BLaER1 treated with 17β-estradiol and CSF1 and Interleukin-3, amounts not matched to agents 10 nM and 100 nM (cell line): ENCODE results near the gene GFM2.
"Not testable (repeated sequence)": the region's sequence is repeated elsewhere in the genome, so short reads cannot be mapped to it uniquely, and the experiment has no call there.

ENCODE experiments used
- H3K27ac ChIP-seq, 11 experiments: shearing (Covaris generic); formaldehyde crosslinking; 2 replicates each; pipeline ENCODE4 v1.8.1; 2022
- H3K27me3 ChIP-seq, 11 experiments: shearing (Covaris generic); formaldehyde crosslinking; 2 replicates each; pipeline ENCODE4 v1.8.1; 2022
- H3K36me3 ChIP-seq, 11 experiments: shearing (Covaris generic); formaldehyde crosslinking; 2 replicates each; pipeline ENCODE4 v1.8.1; 2022
- H3K4me1 ChIP-seq, 10 experiments: shearing (Covaris generic); formaldehyde crosslinking; 2 replicates each; pipeline ENCODE4 v1.8.1; 2022
- H3K4me2 ChIP-seq, 11 experiments: shearing (Covaris generic); formaldehyde crosslinking; 2 replicates each; pipeline ENCODE4 v1.8.1; 2022
- H3K4me3 ChIP-seq, 10 experiments: shearing (Covaris generic); formaldehyde crosslinking; 2 replicates each; pipeline ENCODE4 v1.8.1; 2022
- H3K9ac ChIP-seq, 11 experiments: shearing (Covaris generic); formaldehyde crosslinking; 2 replicates each; pipeline ENCODE4 v1.8.1; 2022
- H3K9me3 ChIP-seq, 11 experiments: shearing (Covaris generic); formaldehyde crosslinking; replicated peaks in 1 of 11; 2 replicates each; pipeline ENCODE4 v1.8.1; 2022
- H4K20me1 ChIP-seq, 11 experiments: shearing (Covaris generic); formaldehyde crosslinking; 2 replicates each; pipeline ENCODE4 v1.8.1; 2022
- Cebpa-rat ChIP-seq, 11 experiments: shearing (Covaris generic); IDR thresholded peaks; 2 replicates each; pipeline ENCODE4 v1.8.1; 2022

GFM2 gene

GRCh38 chr5:74684900-74685851 lies 81.7 kb downstream of the GFM2 start, which contains the start of gene HEXB:
HEXB (plus strand) TSS chr5:74685233; CDS start chr5:74685261, 28 bp downstream.
- Histone ChIP-seq H3K4me3 (peak within 1 kb of the TSS; percentile 85 to 100 (median 96)), H4K20me1 (peaks cover 13 to 42% (median 35%) of the 10 kb centered on the region in 11 experiments; a peak in 21 of 22 replicates), H3K4me1 (peaks cover 56 to 71% (median 62%) of the 10 kb centered on the region in 10 experiments), H3K9me3 (no peaks in the 10 kb centered on the region), H3K36me3 (peaks cover 15 to 35% (median 25%) of the 10 kb centered on the region in 11 experiments), H3K4me2 (peak within 1 kb of the TSS; percentile 79 to 96 (median 93)), H3K27ac (peak within 1 kb of the TSS; percentile 94 to 100 (median 98)), H3K27me3 (no peaks in the 10 kb centered on the region), H3K9ac (peak within 1 kb of the TSS; percentile 95 to 100 (median 98))
- TF ChIP-seq Cebpa-rat (IDR thresholded peaks at IDR 0.05), result no peak

- Histone ChIP-seq H3K27me3 (no peaks in the 10 kb centered on the region), H3K4me1 (peaks cover 44 to 52% (median 46%) of the 10 kb centered on the region in 10 experiments), H3K4me2 (peak overlapping the region in 10 of 11 experiments; percentile 14 to 95 (median 64); a peak in 15 of 22 replicates), H3K9me3 (no peaks in the 10 kb centered on the region), H3K27ac (no peak overlapping the region), H3K36me3 (no peaks in the 10 kb centered on the region), H3K9ac (no peak overlapping the region), H3K4me3 (no peak overlapping the region), H4K20me1 (no peaks in the 10 kb centered on the region)
- no peak for TF ChIP-seq Cebpa-rat (IDR thresholded peaks at IDR 0.05)
Observed at GRCh38 chr5:74679966-74680365, 87.0 kb downstream of the GFM2 start.

- not testable (repeated sequence) for H4K20me1 ChIP-seq, H3K36me3 ChIP-seq, H3K9me3 ChIP-seq, H3K4me3 ChIP-seq, H3K27me3 ChIP-seq, H3K27ac ChIP-seq, H3K9ac ChIP-seq
- H3K4me1 ChIP-seq, result peaks cover 40 to 46% (median 43%) of the 10 kb centered on the region in 10 experiments
- H3K4me2 ChIP-seq, result peak overlapping the region in 3 of 11 experiments; percentile 14 to 92 (median 29); a peak in 3 of 22 replicates
Observed at GRCh38 chr5:74679300-74679699, 87.6 kb downstream of the GFM2 start.

GRCh38 chr5:74678123-74678522 lies 88.8 kb downstream of the GFM2 start:
- H3K27me3 ChIP-seq, H4K20me1 ChIP-seq, H3K36me3 ChIP-seq, H3K9me3 ChIP-seq, H3K4me3 ChIP-seq, H3K9ac ChIP-seq, H3K4me2 ChIP-seq, H3K27ac ChIP-seq: not testable (repeated sequence)
- H3K4me1 ChIP-seq, result peaks cover 32 to 39% (median 34%) of the 10 kb centered on the region in 10 experiments

- H3K27me3 ChIP-seq, H3K36me3 ChIP-seq, H3K9ac ChIP-seq, H3K4me3 ChIP-seq, H4K20me1 ChIP-seq, H3K27ac ChIP-seq, H3K9me3 ChIP-seq, H3K4me2 ChIP-seq: not testable (repeated sequence)
- H3K4me1 ChIP-seq, result peaks cover 23 to 27% (median 24%) of the 10 kb centered on the region in 10 experiments
Observed at GRCh38 chr5:74676466-74676865, 90.5 kb downstream of the GFM2 start.

- H3K4me1 ChIP-seq, result peaks cover 5 to 9% (median 6%) of the 10 kb centered on the region in 10 experiments; a peak in 15 of 20 replicates
- peak overlapping the region in 2 of 11 experiments; percentile 11 to 13; a peak in 4 of 22 replicates for H3K27ac ChIP-seq
- no peak for TF ChIP-seq Cebpa-rat (IDR thresholded peaks at IDR 0.05)
- peak overlapping the region in 7 of 11 experiments; percentile 10 to 40 (median 31); a peak in 11 of 22 replicates for H3K4me2 ChIP-seq
- no peak overlapping the region for H3K4me3 ChIP-seq
- no peaks in the 10 kb centered on the region for H3K36me3 ChIP-seq
- no peaks in the 10 kb centered on the region for H3K27me3 ChIP-seq
- H3K9ac ChIP-seq, result 0 out of 22 replicates have a peak overlapping the region, but pooled peaks of 1 of the 11 experiments have one; percentile 11
- H4K20me1 ChIP-seq, result peaks cover 0 to 4% (median 0%) of the 10 kb centered on the region in 11 experiments; a peak in 1 of 22 replicates
- H3K9me3 ChIP-seq, result peaks cover 14 to 17% (median 15%) of the 10 kb centered on the region in 11 experiments
Observed at GRCh38 chr5:74673011-74673790, 93.7 kb downstream of the GFM2 start.

- Histone ChIP-seq H3K4me1 (peaks cover 5 to 18% (median 6%) of the 10 kb centered on the region in 10 experiments; a peak in 15 of 20 replicates), H3K9ac (no peak overlapping the region), H3K4me2 (no peak overlapping the region), H3K36me3 (no peaks in the 10 kb centered on the region), H3K4me3 (no peak overlapping the region), H3K9me3 (peaks cover 14 to 17% (median 15%) of the 10 kb centered on the region in 11 experiments), H3K27me3 (no peaks in the 10 kb centered on the region), H3K27ac (no peak overlapping the region), H4K20me1 (peaks cover 0 to 4% (median 0%) of the 10 kb centered on the region in 11 experiments; a peak in 1 of 22 replicates)
- no peak for TF ChIP-seq Cebpa-rat (IDR thresholded peaks at IDR 0.05)
Observed at GRCh38 chr5:74672215-74672877, 94.6 kb downstream of the GFM2 start.
